DOHH2 (cell line): ENCODE data around the gene CRYBG3.
A peak's percentile ranks its signal among the peaks of the same experiment; 100 is the strongest.

Experiments used
- H3F3A ChIP-seq: fragments of 200-600 bp; sonication (generic), shearing (Covaris generic); 2 replicates; pipeline ENCODE4 v1.6.0; 2016; ENCODE audit warnings: antibody characterized with exemption, mild to moderate bottlenecking; ENCODE audit not compliant: control insufficient read depth, insufficient read depth
- H3K27ac ChIP-seq: fragments of 200-600 bp; sonication (generic); 2 replicates; pipeline ENCODE4 v1.5.1; 2014; ENCODE audit warnings: low read depth, mild to moderate bottlenecking, low read length, moderate library complexity
- H3K27me3 ChIP-seq: fragments of 200-600 bp; sonication (generic); 2 replicates; pipeline ENCODE4 v1.6.1; 2014; ENCODE audit warnings: mild to moderate bottlenecking, low read length, mixed read lengths; ENCODE audit not compliant: control insufficient read depth
- H3K36me3 ChIP-seq: fragments of 200-600 bp; sonication (generic); 2 replicates; pipeline ENCODE4 v1.6.1; 2014; ENCODE audit warnings: mild to moderate bottlenecking, low read length, moderate library complexity, mixed read lengths; ENCODE audit not compliant: control insufficient read depth
- H3K4me1 ChIP-seq: fragments of 200-600 bp; sonication (generic); 2 replicates; pipeline ENCODE4 v1.6.1; 2014; ENCODE audit warnings: mild to moderate bottlenecking, low read length, mixed read lengths; ENCODE audit not compliant: control insufficient read depth
- H3K4me2 ChIP-seq: fragments of 200-600 bp; sonication (generic); 2 replicates; pipeline ENCODE4 v1.6.0; 2014; ENCODE audit warnings: mild to moderate bottlenecking, low read length, moderate library complexity
- H3K4me3 ChIP-seq: fragments of 200-600 bp; sonication (generic); 2 replicates; pipeline ENCODE4 v1.5.1; 2014; ENCODE audit warnings: mild to moderate bottlenecking, low read length, mixed read lengths
- H3K79me2 ChIP-seq: fragments of 200-600 bp; sonication (generic); 2 replicates; pipeline ENCODE4 v1.6.1; 2014; ENCODE audit warnings: mild to moderate bottlenecking, low read length, mixed read lengths; ENCODE audit not compliant: control insufficient read depth
- H3K9me2 ChIP-seq: fragments of 200-600 bp; sonication (generic); replicated peaks from 2 replicates; pipeline ENCODE4 v1.6.1; 2014; ENCODE audit warnings: mild to moderate bottlenecking, low read length, mixed read lengths; ENCODE audit not compliant: control insufficient read depth
- H3K9me3 ChIP-seq: fragments of 200-600 bp; sonication (generic); 2 replicates; pipeline ENCODE4 v1.6.1; 2014; ENCODE audit warnings: antibody characterized with exemption, low read length, mixed read lengths; ENCODE audit not compliant: control insufficient read depth, insufficient read depth
- H4K20me1 ChIP-seq: fragments of 200-600 bp; sonication (generic); 2 replicates; pipeline ENCODE4 v1.6.0; 2014; ENCODE audit warnings: low read depth, mild to moderate bottlenecking, antibody characterized with exemption, low read length, moderate library complexity; ENCODE audit not compliant: control insufficient read depth, insufficient read depth
- EZH2phosphoT487 ChIP-seq: fragments of 200-600 bp; sonication (generic); IDR thresholded peaks from 2 replicates; pipeline ENCODE4 v1.6.1; 2017; ENCODE audit warnings: borderline replicate concordance, mild to moderate bottlenecking, antibody characterized with exemption, low read length, moderate library complexity, mixed read lengths
- TF ChIP-seq, protein P1 (sequence below): fragments of 200-600 bp; sonication (generic); IDR thresholded peaks from one replicate; pipeline ENCODE4 v1.5.1; 2014; ENCODE audit warnings: antibody characterized with exemption, mild to moderate bottlenecking, low read depth, low read length; ENCODE audit not compliant: poor library complexity, severe bottlenecking

CRYBG3 gene

DNA sequence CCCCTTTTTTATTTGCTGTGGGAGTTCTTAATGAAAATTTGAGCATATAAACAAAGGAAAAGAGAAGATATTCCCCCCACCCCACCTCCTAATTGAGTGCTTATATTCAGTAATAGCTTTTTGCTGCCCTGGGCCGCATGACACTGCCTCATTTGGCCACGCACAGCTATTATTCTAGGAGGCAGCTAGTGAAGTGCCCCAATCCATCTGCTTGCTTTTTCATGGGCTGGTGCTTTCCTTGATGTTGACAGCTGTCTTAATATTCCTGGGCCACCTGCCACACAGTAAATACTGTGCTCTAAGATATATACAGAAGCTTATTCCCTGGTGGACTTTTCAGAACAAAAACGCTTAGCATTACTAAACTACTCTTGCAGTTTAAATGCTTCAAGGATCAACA lies 3.8 kb upstream of the CRYBG3 start:
- peaks cover 9% of the 10 kb centered on the region; the same call in 1 of the 2 replicates for H3K4me1 ChIP-seq
- H3K4me3 ChIP-seq, result no peak overlapping the region
- H3K4me2 ChIP-seq, result no peak overlapping the region
- peaks cover 24% of the 10 kb centered on the region for H3K27me3 ChIP-seq
- no peaks in the 10 kb centered on the region for H3K9me2 ChIP-seq
- no peaks in the 10 kb centered on the region for H4K20me1 ChIP-seq
- TF ChIP-seq EZH2phosphoT487, result no peak
- TF ChIP-seq, protein P1, sequence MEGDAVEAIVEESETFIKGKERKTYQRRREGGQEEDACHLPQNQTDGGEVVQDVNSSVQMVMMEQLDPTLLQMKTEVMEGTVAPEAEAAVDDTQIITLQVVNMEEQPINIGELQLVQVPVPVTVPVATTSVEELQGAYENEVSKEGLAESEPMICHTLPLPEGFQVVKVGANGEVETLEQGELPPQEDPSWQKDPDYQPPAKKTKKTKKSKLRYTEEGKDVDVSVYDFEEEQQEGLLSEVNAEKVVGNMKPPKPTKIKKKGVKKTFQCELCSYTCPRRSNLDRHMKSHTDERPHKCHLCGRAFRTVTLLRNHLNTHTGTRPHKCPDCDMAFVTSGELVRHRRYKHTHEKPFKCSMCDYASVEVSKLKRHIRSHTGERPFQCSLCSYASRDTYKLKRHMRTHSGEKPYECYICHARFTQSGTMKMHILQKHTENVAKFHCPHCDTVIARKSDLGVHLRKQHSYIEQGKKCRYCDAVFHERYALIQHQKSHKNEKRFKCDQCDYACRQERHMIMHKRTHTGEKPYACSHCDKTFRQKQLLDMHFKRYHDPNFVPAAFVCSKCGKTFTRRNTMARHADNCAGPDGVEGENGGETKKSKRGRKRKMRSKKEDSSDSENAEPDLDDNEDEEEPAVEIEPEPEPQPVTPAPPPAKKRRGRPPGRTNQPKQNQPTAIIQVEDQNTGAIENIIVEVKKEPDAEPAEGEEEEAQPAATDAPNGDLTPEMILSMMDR, result no peak
- H3K79me2 ChIP-seq, result no peaks in the 10 kb centered on the region
- no peaks in the 10 kb centered on the region for H3K9me3 ChIP-seq
- H3K36me3 ChIP-seq, result no peaks in the 10 kb centered on the region
- H3F3A ChIP-seq, result no peaks in the 10 kb centered on the region
- no peak overlapping the region for H3K27ac ChIP-seq

DNA sequence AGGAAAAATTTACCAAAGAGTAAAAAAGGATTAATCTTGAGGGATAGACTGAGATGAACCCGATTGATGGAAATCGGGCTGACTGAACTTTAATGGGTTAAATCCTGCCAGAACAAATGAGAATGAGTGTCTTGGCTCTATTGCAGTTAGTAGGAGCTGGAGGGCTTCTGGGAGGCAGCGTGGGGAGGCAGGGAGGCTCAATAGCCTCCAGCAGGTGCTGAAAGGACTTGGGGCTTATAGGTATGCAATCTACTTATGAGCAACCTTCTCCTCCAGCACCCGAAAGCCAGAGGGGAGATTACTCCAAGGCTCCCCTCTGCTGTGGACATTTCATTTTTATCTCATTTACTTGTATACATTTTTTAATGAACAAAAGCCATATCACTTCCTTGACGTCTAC lies 1.0 kb upstream of the CRYBG3 start:
- Histone ChIP-seq H4K20me1 (no peaks in the 10 kb centered on the region), H3K79me2 (no peaks in the 10 kb centered on the region), H3K27me3 (peaks cover 37% of the 10 kb centered on the region), H3K27ac (no peak overlapping the region), H3K36me3 (no peaks in the 10 kb centered on the region), H3K9me3 (no peaks in the 10 kb centered on the region), H3K9me2 (no peaks in the 10 kb centered on the region), H3K4me3 (peak overlapping the region; percentile 77), H3F3A (0 out of 2 replicates have a peak, but pooled peaks cover 3% of the 10 kb centered on the region), H3K4me2 (peak overlapping the region; percentile 80), H3K4me1 (peaks cover 16% of the 10 kb centered on the region)
- TF ChIP-seq EZH2phosphoT487, result no peak
- TF ChIP-seq, protein P1, result no peak

DNA sequence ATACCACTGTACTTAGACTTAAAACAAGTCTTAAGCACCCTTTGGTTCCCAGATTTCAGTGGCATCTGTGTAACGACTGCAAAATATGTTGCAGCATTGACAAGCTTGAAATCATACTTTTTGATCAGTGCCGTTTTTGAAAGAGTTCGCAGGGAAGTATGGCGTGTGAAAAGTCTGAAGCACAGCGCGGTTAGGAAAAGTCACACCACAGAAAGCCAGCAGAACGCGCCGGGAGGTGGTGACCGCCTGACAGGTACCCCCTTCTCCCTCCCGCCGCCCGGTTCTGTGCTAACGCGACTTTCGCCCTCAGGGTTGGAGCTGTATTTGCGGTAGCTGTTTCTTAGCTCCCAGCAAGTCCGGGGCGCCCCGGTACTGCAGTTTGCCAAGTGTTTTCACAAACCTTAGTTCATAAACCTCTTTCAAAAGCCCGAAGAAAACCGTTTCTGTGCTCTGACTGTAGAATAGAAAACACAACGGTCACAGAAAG lies 481 bp upstream of the CRYBG3 start:
- no peaks in the 10 kb centered on the region for H3K9me2 ChIP-seq
- H3K4me1 ChIP-seq, result peaks cover 16% of the 10 kb centered on the region
- no peaks in the 10 kb centered on the region for H3K79me2 ChIP-seq
- 0 out of 2 replicates have a peak, but pooled peaks have one; percentile 48 for TF ChIP-seq EZH2phosphoT487
- TF ChIP-seq, protein P1, result no peak
- 0 out of 2 replicates have a peak, but pooled peaks cover 3% of the 10 kb centered on the region for H3F3A ChIP-seq
- no peak overlapping the region for H3K27ac ChIP-seq
- H3K27me3 ChIP-seq, result peaks cover 37% of the 10 kb centered on the region
- H3K4me3 ChIP-seq, result peak overlapping the region; percentile 77
- peak overlapping the region; percentile 80 for H3K4me2 ChIP-seq
- H3K9me3 ChIP-seq, result no peaks in the 10 kb centered on the region
- no peaks in the 10 kb centered on the region for H4K20me1 ChIP-seq
- H3K36me3 ChIP-seq, result no peaks in the 10 kb centered on the region
